Nephron (organoid): ENCODE measurements around the gene BAHD1.

Source experiments
- H3K27ac Mint-ChIP-seq, 3 experiments: 2 replicates each; pipeline ENCODE4 v1.8.0; 2020; ENCODE audit warnings: mixed read lengths in 3 of 3, mild to moderate bottlenecking in 2 of 3, moderate library complexity in 1 of 3
- H3K27me3 Mint-ChIP-seq: 2 replicates; pipeline ENCODE4 v1.8.0; 2021; ENCODE audit warnings: low read depth, mild to moderate bottlenecking, moderate library complexity, mixed read lengths
- H3K36me3 Mint-ChIP-seq: 2 replicates; pipeline ENCODE4 v1.8.0; 2020; ENCODE audit warnings: low read depth, mixed read lengths
- H3K4me1 Mint-ChIP-seq: 2 replicates; pipeline ENCODE4 v1.8.0; 2020; ENCODE audit warnings: mixed read lengths
- H3K4me3 Mint-ChIP-seq, 3 experiments: 2 replicates each; pipeline ENCODE4 v1.8.0; 2020; ENCODE audit warnings: mild to moderate bottlenecking in 3 of 3, mixed read lengths in 3 of 3, moderate library complexity in 2 of 3
- H3K9me3 Mint-ChIP-seq: 2 replicates; pipeline ENCODE4 v1.8.0; 2020; ENCODE audit warnings: mixed read lengths
- TF ChIP-seq, protein P1 (sequence below), 3 experiments: fragments of 200-600 bp; sonication (generic); IDR thresholded peaks; one replicate each; pipeline ENCODE4 v1.5.0; 2021; ENCODE audit warnings: antibody characterized with exemption in 3 of 3; ENCODE audit not compliant: unreplicated experiment in 3 of 3

The BAHD1 gene

DNA sequence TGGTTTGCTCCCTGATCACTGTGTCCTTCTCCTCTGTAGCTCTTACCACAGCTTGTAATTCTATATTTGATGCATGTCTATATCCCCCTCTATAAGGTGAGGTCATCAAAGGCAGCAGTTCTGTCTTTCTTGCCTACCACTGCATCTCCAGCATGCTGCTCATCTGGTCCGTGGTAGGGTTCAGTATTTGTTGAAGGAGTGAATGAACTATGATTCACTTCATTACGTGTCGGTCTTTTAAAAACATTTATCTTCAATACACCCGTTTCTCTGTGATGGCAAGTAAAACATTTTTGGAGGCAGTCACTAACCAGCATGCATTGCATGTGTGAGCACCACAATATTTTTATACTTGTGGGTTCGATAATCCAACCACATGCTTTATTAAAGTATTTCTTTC, 57.7 kb downstream of the BAHD1 start:
- TF ChIP-seq, protein P1, sequence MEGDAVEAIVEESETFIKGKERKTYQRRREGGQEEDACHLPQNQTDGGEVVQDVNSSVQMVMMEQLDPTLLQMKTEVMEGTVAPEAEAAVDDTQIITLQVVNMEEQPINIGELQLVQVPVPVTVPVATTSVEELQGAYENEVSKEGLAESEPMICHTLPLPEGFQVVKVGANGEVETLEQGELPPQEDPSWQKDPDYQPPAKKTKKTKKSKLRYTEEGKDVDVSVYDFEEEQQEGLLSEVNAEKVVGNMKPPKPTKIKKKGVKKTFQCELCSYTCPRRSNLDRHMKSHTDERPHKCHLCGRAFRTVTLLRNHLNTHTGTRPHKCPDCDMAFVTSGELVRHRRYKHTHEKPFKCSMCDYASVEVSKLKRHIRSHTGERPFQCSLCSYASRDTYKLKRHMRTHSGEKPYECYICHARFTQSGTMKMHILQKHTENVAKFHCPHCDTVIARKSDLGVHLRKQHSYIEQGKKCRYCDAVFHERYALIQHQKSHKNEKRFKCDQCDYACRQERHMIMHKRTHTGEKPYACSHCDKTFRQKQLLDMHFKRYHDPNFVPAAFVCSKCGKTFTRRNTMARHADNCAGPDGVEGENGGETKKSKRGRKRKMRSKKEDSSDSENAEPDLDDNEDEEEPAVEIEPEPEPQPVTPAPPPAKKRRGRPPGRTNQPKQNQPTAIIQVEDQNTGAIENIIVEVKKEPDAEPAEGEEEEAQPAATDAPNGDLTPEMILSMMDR (IDR thresholded peaks at IDR 0.05; ENCODE audit: unreplicated experiment in 3 of 3), result no peak
- Mint-ChIP-seq H3K4me3 (no peak overlapping the region), H3K4me1 (no peaks in the 10 kb centered on the region), H3K27me3 (peaks cover 18% of the 10 kb centered on the region), H3K36me3 (no peaks in the 10 kb centered on the region), H3K9me3 (no peaks in the 10 kb centered on the region), H3K27ac (no peak overlapping the region)

DNA sequence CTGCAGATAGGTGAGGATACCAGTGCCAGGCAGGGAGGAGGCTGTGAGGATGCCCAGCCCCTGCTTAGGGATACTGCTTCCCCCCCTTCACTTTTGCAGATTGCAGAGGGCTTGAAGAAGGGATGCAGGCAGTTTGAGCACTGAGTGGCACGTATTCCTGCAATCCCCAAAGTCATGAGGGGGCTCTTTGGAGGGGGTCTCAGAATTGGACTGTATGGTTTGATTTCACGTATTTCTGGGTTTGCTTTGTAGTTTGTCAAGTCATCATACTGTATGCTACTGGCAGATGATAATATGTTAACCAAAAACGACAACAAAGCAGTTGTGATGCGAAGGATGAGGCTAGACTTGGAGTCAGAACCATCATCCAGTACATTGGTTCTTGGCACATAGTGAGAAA, 58.1 kb downstream of the BAHD1 start:
- Mint-ChIP-seq H3K4me3 (no peak overlapping the region), H3K9me3 (no peaks in the 10 kb centered on the region), H3K27ac (no peak overlapping the region), H3K4me1 (no peaks in the 10 kb centered on the region), H3K36me3 (no peaks in the 10 kb centered on the region), H3K27me3 (peaks cover 18% of the 10 kb centered on the region)
- TF ChIP-seq, protein P1 (IDR thresholded peaks at IDR 0.05; ENCODE audit: unreplicated experiment in 3 of 3), result no peak

DNA sequence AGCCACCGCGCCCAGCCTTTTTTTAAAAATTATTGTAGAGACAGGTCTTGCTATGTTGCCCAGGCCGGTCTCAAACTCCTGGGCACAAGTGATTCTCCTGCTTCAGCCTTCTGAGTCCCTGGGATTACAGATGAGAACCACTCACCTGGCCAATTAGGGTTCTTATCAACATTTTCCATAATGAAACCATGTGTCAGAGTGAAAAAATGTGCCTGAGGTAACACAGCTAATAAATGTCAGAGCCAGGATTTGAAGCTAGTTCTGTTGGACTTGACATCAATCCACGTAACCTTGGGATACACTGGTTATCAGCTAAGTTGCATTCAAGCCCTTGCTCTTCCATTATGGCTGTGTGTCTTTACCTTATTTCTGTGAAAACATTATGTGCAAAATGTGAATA, 59.2 kb downstream of the BAHD1 start:
- Mint-ChIP-seq H3K4me3 (no peak overlapping the region), H3K36me3 (no peaks in the 10 kb centered on the region), H3K9me3 (no peaks in the 10 kb centered on the region)

DNA sequence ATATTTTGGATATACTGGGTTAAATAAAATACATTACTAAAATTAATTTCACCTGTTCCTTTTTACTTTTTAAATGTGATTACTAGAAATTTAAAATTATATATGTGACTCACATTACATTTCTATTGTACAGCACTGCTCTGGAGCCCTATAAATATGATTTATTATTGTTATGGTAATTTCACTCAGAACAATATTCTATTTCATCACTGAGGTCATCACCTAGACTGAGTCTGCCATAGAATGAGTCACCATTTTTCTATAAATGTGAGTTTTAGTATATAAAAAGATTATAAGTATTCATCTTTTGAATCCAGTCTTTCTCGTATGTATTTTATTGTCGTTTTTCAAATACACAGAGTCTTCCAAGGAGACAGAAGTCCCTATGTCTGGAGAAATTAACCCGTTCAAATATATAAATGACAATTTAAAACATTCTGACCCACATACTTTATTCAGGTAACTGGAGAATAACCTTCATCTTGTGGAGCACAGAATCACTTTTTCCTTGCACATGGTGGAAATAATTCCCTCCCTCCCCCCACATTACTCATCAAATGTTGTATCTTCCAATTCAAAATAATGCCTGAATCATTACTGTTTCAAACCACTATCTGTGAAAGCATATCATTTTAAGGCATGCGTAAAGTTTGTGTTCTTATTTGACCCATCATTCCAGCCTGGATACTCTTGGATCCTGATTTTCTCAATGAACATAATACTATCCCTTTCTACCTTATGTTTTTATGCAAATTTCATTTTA, 60.0 kb downstream of the BAHD1 start:
- H3K4me1 Mint-ChIP-seq, result no peaks in the 10 kb centered on the region
- H3K4me3 Mint-ChIP-seq, result no peak overlapping the region

More for the DNA sequence above, 59.2 kb downstream of the BAHD1 start:
- Mint-ChIP-seq H3K27ac (no peak overlapping the region), H3K27me3 (peaks cover 16% of the 10 kb centered on the region), H3K4me1 (no peaks in the 10 kb centered on the region)
- TF ChIP-seq, protein P1 (IDR thresholded peaks at IDR 0.05; ENCODE audit: unreplicated experiment in 3 of 3), result no peak

DNA sequence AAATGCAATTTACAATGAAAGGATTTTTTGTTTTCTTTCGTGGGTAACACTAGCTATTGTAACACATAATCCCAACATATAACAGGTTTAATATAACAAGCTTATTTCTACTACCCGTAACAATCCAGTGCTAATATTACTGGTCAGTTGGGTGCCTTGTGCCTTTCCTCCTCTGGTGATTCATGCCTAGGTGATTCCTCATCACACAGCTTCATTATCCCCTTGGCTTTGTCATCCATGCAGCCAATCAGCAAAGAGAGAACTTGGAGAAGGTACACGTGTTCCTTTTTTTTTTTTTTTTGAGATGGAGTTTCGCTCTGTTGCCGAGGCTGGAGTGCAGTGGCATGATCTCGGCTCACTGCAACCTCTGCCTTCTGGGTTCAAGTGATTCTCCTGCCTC, 60.7 kb downstream of the BAHD1 start:
- peaks cover 15% of the 10 kb centered on the region for H3K27me3 Mint-ChIP-seq
- H3K36me3 Mint-ChIP-seq, result no peaks in the 10 kb centered on the region
- H3K4me1 Mint-ChIP-seq, result peaks cover 2% of the 10 kb centered on the region
- no peak overlapping the region for H3K4me3 Mint-ChIP-seq
- no peaks in the 10 kb centered on the region for H3K9me3 Mint-ChIP-seq
- TF ChIP-seq, protein P1 (IDR thresholded peaks at IDR 0.05; ENCODE audit: unreplicated experiment in 3 of 3), result no peak
- no peak overlapping the region for H3K27ac Mint-ChIP-seq

More for the DNA sequence above, 60.0 kb downstream of the BAHD1 start:
- no peak overlapping the region for H3K27ac Mint-ChIP-seq
- peaks cover 15% of the 10 kb centered on the region for H3K27me3 Mint-ChIP-seq
- H3K9me3 Mint-ChIP-seq, result no peaks in the 10 kb centered on the region
- H3K36me3 Mint-ChIP-seq, result no peaks in the 10 kb centered on the region
- TF ChIP-seq, protein P1 (IDR thresholded peaks at IDR 0.05; ENCODE audit: unreplicated experiment in 3 of 3), result no peak
